Measurements from ENCODE around the gene SETD3. TPM values are rescaled to one million over a fixed set of nuclear protein-coding genes. Genes with fewer than 3 reads are reported as not detected.
A peak's percentile ranks its signal among the peaks of the same experiment; 100 is the strongest.

SETD3 gene
- total RNA-seq, 1 donor from 2014 or later, result 49.1 TPM

DNA sequence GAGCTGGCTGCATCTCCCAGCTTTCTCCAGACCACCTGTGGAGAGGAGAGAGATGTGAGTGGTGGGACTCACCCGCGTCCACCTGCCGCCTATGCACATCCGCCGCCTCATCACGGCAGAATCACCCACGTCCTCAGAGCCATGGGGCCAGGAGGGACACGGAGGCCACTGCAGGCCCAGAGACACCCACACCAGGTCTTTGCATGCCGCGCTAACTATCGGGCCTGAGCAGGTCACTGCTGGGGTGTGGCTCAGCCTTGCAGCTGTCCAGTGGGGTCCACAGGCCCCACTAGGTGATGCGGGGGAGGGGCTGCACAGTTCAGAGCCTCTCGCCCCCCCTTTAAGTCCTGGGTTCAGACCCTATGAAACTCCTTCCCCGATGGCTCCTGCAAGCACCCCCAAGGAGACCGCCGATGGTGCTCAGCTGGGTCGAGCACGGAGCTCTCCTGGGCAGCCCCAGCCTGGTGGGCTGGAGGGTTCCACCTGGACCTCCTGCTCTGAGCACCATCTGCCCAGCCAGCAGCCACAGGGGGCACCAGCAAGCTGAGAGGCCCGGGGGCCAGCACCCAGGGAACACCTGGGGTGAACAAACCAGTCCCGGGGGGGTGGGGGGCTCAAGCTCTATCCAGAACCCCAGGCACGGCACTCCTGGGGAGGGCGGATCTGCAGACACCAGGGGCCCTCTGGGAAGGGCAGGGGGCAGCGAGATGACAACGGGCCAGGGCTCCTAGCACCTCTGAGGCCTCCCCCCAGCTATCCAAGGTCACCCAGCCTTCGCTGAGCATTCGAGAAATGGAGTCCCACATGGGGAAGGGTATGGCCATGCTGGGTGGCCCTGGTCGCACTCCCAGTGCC is 34.9 kb upstream of the SETD3 start:
- Mint-ChIP-seq H3K36me3 (ENCODE audit: unreplicated experiment) (peaks cover 2% of the 10 kb centered on the region), H3K4me3 (ENCODE audit: unreplicated experiment) (no peak overlapping the region), H3K9me3 (ENCODE audit: unreplicated experiment) (no peaks in the 10 kb centered on the region), H3K27ac (ENCODE audit: unreplicated experiment) (no peak overlapping the region), H3K4me1 (ENCODE audit: unreplicated experiment) (peaks cover 27% of the 10 kb centered on the region), H3K27me3 (ENCODE audit: unreplicated experiment) (no peaks in the 10 kb centered on the region)
- no peak for DNase-seq (ENCODE audit: extremely low spot score, unreplicated experiment)
- TF ChIP-seq, protein P1, sequence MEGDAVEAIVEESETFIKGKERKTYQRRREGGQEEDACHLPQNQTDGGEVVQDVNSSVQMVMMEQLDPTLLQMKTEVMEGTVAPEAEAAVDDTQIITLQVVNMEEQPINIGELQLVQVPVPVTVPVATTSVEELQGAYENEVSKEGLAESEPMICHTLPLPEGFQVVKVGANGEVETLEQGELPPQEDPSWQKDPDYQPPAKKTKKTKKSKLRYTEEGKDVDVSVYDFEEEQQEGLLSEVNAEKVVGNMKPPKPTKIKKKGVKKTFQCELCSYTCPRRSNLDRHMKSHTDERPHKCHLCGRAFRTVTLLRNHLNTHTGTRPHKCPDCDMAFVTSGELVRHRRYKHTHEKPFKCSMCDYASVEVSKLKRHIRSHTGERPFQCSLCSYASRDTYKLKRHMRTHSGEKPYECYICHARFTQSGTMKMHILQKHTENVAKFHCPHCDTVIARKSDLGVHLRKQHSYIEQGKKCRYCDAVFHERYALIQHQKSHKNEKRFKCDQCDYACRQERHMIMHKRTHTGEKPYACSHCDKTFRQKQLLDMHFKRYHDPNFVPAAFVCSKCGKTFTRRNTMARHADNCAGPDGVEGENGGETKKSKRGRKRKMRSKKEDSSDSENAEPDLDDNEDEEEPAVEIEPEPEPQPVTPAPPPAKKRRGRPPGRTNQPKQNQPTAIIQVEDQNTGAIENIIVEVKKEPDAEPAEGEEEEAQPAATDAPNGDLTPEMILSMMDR (IDR thresholded peaks at IDR 0.05), result no peak

DNA sequence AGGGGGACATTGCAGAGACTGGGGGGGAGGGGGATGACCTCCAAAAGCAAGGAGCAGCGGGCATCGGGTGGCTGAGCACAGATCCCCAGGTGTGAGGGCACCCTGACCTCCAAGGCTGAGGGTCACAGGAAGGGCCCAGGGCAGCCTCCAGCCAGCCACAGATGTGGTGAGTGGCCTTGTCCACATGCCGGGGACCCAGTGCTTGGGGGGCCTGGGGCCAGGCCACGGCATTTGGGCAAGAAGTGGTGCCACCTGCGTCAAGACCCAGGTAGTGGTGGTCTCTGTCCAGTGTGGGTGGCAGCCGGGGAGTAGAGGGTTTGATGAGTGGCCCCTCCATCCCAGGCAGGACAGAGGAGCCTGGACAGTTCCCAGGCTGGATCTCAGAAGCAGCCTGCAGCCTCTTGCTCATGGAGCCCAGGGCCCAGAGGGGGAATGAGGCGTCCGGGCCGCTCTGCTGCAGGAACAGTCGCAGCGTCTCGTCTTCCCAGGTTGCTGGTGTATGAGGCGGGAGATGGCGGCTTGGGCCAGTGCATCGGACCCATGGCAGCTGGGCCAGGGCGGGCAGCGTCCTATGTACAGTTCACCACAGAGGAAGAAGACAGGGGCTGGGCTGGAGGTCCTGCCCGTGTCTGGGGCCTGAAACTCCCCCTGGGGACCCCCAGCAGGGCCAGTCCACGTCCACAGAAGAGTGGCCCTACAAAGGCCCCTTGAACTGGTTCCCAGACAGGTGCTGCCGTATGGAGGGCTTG is 34.1 kb upstream of the SETD3 start:
- no peak for DNase-seq (ENCODE audit: extremely low spot score, unreplicated experiment)
- H3K36me3 Mint-ChIP-seq (ENCODE audit: unreplicated experiment), result peaks cover 2% of the 10 kb centered on the region
- peaks cover 28% of the 10 kb centered on the region for H3K4me1 Mint-ChIP-seq (ENCODE audit: unreplicated experiment)
- H3K27me3 Mint-ChIP-seq (ENCODE audit: unreplicated experiment), result no peaks in the 10 kb centered on the region
- H3K27ac Mint-ChIP-seq (ENCODE audit: unreplicated experiment), result no peak overlapping the region
- H3K4me3 Mint-ChIP-seq (ENCODE audit: unreplicated experiment), result no peak overlapping the region
- H3K9me3 Mint-ChIP-seq (ENCODE audit: unreplicated experiment), result no peaks in the 10 kb centered on the region
- TF ChIP-seq, protein P1 (IDR thresholded peaks at IDR 0.05), result no peak

DNA sequence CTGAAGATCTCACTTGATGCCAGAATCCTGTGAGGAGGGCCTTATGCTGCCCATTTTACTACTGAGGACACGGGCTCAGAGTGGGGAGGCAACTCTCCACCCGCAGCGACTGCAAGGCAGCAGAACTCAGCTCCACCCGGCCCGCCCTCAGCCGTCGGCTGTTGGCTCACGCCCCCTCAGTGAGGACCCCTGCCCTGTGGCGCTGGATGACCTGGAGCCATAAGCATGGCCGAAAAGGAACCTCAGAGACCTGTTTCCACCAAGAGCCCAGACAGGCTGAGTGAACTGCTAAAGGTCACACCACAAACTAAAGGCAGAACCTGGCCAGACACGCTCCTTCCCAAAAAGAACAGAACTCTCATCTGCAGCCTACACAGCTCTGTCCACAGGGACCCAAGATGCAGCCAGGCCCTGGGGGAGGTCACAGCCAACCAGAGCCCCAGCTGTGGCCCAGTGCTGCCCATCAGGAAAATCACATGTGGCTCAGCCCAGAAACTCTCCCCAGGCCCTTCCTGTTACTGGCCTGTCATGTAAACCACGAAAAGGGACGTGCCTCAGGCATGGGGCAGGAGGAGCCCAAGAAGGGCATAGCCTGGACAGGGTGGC is 33.4 kb upstream of the SETD3 start:
- Mint-ChIP-seq H3K27ac (ENCODE audit: unreplicated experiment) (no peak overlapping the region), H3K4me3 (ENCODE audit: unreplicated experiment) (no peak overlapping the region), H3K27me3 (ENCODE audit: unreplicated experiment) (no peaks in the 10 kb centered on the region), H3K4me1 (ENCODE audit: unreplicated experiment) (peaks cover 32% of the 10 kb centered on the region), H3K9me3 (ENCODE audit: unreplicated experiment) (no peaks in the 10 kb centered on the region), H3K36me3 (ENCODE audit: unreplicated experiment) (peaks cover 6% of the 10 kb centered on the region)
- TF ChIP-seq, protein P1 (IDR thresholded peaks at IDR 0.05), result no peak
- DNase-seq (ENCODE audit: extremely low spot score, unreplicated experiment), result peak; percentile 84

DNA sequence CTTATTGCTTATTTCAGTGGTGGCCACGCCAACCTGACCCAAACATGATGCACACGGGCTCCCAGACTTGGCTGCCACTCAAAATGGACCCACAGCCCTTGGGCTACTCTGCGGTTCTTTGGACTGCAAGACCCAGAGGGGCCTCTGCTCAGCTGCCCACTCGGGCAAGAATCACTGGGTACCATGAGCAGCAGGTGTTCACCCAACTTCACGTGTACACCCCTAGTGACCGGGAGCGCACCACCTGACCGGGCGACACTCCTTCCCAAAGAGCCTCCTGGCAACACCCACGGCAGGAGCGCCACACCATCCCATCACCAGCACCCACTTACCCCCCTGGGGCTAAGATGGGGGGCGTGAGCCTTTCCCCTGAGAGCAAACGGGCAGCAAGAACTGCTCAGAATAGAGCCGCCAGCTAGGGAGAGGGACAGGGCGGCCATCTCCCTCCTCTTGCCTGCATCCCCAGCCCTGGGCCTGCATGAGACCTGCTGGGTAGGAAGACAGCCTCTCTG is 32.6 kb upstream of the SETD3 start:
- no peak for DNase-seq (ENCODE audit: extremely low spot score, unreplicated experiment)
- Mint-ChIP-seq H3K27me3 (ENCODE audit: unreplicated experiment) (no peaks in the 10 kb centered on the region), H3K4me3 (ENCODE audit: unreplicated experiment) (no peak overlapping the region), H3K4me1 (ENCODE audit: unreplicated experiment) (peaks cover 32% of the 10 kb centered on the region), H3K9me3 (ENCODE audit: unreplicated experiment) (no peaks in the 10 kb centered on the region), H3K36me3 (ENCODE audit: unreplicated experiment) (peaks cover 13% of the 10 kb centered on the region), H3K27ac (ENCODE audit: unreplicated experiment) (no peak overlapping the region)
- TF ChIP-seq, protein P1 (IDR thresholded peaks at IDR 0.05), result no peak
